Measurements from ENCODE around the gene PPP6R3.

DNA sequence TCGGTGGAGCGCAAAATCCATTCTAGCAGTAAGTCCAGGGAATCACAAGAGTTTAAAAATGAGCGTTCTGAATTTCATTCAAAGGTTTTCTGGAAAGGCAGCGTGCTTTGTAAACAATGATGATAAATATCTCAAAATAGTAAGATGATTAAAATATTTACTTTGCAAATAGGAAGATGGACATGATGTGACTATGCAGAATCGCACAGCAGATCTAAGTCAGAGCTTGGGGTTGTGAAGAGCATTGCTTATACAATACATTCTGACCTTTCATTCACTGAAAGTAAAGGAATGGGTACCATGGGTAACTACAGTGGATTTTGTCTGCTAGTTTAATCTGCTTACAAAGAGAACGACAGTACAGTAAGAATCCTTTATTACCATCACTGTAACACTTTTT, 77.5 kb downstream of the PPP6R3 start:
- TF ChIP-seq, protein P1, sequence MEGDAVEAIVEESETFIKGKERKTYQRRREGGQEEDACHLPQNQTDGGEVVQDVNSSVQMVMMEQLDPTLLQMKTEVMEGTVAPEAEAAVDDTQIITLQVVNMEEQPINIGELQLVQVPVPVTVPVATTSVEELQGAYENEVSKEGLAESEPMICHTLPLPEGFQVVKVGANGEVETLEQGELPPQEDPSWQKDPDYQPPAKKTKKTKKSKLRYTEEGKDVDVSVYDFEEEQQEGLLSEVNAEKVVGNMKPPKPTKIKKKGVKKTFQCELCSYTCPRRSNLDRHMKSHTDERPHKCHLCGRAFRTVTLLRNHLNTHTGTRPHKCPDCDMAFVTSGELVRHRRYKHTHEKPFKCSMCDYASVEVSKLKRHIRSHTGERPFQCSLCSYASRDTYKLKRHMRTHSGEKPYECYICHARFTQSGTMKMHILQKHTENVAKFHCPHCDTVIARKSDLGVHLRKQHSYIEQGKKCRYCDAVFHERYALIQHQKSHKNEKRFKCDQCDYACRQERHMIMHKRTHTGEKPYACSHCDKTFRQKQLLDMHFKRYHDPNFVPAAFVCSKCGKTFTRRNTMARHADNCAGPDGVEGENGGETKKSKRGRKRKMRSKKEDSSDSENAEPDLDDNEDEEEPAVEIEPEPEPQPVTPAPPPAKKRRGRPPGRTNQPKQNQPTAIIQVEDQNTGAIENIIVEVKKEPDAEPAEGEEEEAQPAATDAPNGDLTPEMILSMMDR (IDR thresholded peaks at IDR 0.05) = no peak
- TF ChIP-seq SMC3 (IDR thresholded peaks at IDR 0.05; ENCODE audit: low read depth, low read length) (no peak), TAF1 (IDR thresholded peaks at IDR 0.05; ENCODE audit: borderline replicate concordance, low read depth, low read length) (no peak), EZH2phosphoT487 (IDR thresholded peaks at IDR 0.05; ENCODE audit: borderline replicate concordance, low read depth) (no peak), POLR2AphosphoS5 (IDR thresholded peaks at IDR 0.05; ENCODE audit: low read depth, low read length) (no peak)
- TF ChIP-seq, protein P2, sequence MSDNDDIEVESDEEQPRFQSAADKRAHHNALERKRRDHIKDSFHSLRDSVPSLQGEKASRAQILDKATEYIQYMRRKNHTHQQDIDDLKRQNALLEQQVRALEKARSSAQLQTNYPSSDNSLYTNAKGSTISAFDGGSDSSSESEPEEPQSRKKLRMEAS (IDR thresholded peaks at IDR 0.05; ENCODE audit: low read depth) = no peak
- TF ChIP-seq, protein P3, sequence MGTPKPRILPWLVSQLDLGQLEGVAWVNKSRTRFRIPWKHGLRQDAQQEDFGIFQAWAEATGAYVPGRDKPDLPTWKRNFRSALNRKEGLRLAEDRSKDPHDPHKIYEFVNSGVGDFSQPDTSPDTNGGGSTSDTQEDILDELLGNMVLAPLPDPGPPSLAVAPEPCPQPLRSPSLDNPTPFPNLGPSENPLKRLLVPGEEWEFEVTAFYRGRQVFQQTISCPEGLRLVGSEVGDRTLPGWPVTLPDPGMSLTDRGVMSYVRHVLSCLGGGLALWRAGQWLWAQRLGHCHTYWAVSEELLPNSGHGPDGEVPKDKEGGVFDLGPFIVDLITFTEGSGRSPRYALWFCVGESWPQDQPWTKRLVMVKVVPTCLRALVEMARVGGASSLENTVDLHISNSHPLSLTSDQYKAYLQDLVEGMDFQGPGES (IDR thresholded peaks at IDR 0.05; ENCODE audit: low read depth, low read length) = no peak

All from SK-N-SH (cell line).